Stimulated activated CD8-positive, alpha-beta memory T cell treated with anti-CD3 and anti-CD28 coated beads, Interleukin-2, amount 100 ng/mL, for 48 hours (primary cell): ENCODE results near the gene CD247.

ENCODE experiments used
- DNase-seq, 2 donors: peaks; one replicate each; pipeline ENCODE4 v3.0.0-alpha.2; 2020; ENCODE audit warnings: low read depth in 2 of 2

Gene CD247

GRCh38 chr1:167489571-167490340, 28.6 kb downstream of the CD247 start:
- peak in 1 of 2 donors; percentile 52 for DNase-seq

- DNase-seq, result no peak
Observed at GRCh38 chr1:167488786-167489185, 29.5 kb downstream of the CD247 start.

- DNase-seq, result no peak
Observed at GRCh38 chr1:167487614-167488013, 30.7 kb downstream of the CD247 start.

- no peak for DNase-seq
Observed at GRCh38 chr1:167486090-167486824, 32.1 kb downstream of the CD247 start.

GRCh38 chr1:167484726-167485502, 33.4 kb downstream of the CD247 start:
- no peak for DNase-seq

- no peak for DNase-seq
Observed at GRCh38 chr1:167483790-167484189, 34.5 kb downstream of the CD247 start.

GRCh38 chr1:167482184-167482583, 36.1 kb downstream of the CD247 start:
- DNase-seq, result no peak

DNA sequence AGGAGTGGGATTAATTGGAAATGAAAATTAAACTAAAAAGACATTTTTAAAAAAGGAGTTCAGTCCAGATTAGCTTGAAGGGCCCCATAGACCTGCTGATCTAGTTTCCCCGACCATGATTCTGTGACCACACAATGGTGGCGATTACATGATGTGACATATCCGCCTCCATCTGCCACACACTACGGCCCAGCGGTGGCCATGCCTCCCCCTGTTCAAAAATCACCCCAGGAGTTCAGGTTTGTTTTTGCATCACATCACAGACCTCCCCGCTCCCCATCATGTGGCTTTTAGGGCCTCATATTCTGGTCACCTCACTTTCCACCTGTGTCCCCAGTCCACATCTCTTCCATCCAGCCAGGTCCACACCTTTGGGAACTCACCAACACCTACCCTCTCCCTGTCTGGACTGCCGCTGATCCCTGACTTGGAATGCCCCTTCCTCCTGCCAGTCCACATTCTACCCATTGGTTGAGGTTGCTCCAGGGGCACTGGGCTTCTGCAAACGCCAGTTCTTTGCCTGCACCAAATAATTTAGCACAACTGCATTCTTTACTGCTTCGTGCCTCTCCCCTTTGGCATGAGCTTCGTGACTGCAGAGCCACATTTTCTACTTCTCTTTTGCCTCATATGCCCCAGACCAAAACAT, 38.9 kb downstream of the CD247 start:
- no peak for DNase-seq

- no peak for DNase-seq
Observed at GRCh38 chr1:167477986-167478385, 40.3 kb downstream of the CD247 start.

DNA sequence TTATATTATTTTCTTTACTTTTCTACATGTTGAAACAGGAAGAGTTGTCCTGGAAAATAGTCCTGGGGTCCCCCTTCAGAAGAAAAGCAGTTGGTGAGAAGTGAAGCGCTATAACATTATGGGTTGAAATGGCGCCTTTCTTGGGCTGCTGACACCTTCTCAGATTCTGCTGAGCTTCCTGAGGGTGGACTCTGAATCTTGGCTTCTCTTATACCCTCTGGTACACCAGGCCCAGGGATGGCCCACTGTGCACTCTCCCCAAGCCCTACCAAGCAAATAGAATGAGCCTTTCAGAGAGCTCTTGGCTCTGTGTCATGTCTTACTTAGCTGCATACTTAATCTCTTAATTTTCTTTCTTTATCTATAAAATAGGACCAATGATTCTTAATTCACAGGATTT, 42.3 kb downstream of the CD247 start:
- no peak for DNase-seq

- peak in 1 of 2 donors; percentile 51 for DNase-seq
Observed at GRCh38 chr1:167474191-167474641, 44.1 kb downstream of the CD247 start.

GRCh38 chr1:167473761-167474160, 44.6 kb downstream of the CD247 start:
- no peak for DNase-seq

- DNase-seq, result no peak
Observed at GRCh38 chr1:167472752-167473521, 45.4 kb downstream of the CD247 start.

DNA sequence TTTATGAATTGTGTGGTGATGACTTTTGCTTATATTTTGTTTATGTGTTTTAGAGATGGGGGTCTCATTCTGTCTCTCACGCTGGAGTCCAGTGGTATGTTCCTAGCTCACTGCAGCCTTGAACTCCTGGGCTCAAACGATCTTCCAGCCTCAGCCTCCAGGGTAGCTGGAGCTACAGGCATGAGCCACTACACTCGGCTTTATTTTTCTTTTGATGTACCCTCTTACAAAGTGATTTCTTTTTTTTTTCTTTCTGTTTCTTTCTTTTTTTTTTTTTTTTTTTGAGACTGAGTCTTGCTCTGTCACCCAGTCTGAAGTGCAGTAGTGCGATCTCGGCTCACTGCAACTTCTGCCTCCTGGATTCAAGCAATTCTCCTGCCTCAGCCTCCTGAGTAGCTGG, 46.8 kb downstream of the CD247 start:
- no peak for DNase-seq

- no peak for DNase-seq
Observed at GRCh38 chr1:167469280-167469965, 48.9 kb downstream of the CD247 start.

DNA sequence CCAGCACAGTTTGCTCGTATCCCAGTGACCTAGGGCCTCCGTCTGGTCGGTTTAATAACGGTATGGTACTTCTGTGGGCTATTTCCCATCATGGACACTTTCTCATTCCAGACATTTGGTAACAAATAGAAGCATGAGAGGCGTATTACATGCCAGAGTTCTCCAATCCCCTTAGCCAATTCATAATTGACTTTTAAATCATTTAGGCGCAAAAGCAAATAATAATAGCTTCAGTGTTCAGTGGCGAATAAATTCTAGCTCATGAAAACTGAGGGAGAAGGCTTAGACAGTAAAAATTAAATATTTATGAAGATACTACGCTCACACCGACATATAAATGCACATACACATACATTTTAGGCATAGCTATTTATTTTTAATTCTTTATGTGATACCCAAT, 50.6 kb downstream of the CD247 start:
- DNase-seq, result no peak

- no peak for DNase-seq
Observed at GRCh38 chr1:167467126-167467710, 51.1 kb downstream of the CD247 start.

DNA sequence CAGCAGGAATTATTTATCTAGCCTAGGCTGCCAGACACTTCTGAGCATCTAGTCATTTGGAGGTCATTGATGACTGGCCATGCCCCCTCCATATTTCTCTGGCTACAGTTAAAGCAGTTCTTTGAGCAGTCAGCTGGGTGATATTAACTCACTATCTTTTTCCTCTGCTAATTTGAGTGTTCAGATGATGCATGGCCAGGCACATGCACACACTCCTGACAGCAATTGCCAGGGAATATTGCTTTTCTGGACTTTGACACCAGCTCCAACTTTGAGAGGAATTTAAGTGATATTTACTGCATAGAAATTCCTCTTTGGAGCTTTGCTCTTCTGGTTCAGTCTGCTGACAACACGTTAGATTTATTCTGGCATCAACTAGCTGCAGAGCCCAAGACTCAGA, 52.6 kb downstream of the CD247 start:
- DNase-seq, result no peak

DNA sequence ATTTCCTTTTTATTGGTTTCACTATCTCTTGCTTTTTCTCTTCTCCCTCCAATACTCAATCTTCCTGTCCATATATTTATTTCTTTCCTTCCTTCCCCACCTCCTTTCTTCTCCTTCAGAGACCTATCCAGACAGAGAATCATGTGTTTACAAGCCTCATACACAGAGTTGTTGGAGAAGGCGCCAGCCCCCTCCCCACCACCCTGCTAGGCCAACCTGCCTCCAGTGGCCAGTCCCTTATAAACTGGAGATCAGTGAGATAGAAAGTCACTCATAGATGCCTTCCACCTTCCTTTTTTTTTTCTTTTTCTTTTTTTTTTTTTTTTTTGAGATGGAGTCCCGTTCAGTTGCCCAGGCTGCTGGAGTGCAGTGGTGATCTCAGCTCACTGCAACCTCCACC, 53.3 kb downstream of the CD247 start:
- no peak for DNase-seq
